Testis (tissue), 3 donors: Measurements from ENCODE around the gene HCFC1R1. TPM values are rescaled to one million over a fixed set of nuclear protein-coding genes. Genes with fewer than 3 reads are reported as not detected.
"Not testable (repeated sequence)": the region's sequence is repeated elsewhere in the genome, so short reads cannot be mapped to it uniquely, and the experiment has no call there.

Experiments
- DNase-seq: peaks from one replicate; pipeline ENCODE4 v3.0.0-alpha.2; 2019
- H3K27ac ChIP-seq, 2 donors: fragments of 200-600 bp; sonication (generic); one replicate each; pipeline ENCODE4 v1.5.1; 2019
- H3K27me3 ChIP-seq: fragments of 200-600 bp; sonication (generic); one replicate; pipeline ENCODE4 v1.5.1; 2019
- H3K36me3 ChIP-seq: fragments of 200-600 bp; sonication (generic); one replicate; pipeline ENCODE4 v1.5.1; 2017; ENCODE audit warnings: low read depth; ENCODE audit errors: missing control alignments
- H3K4me1 ChIP-seq: fragments of 200-600 bp; sonication (generic); one replicate; pipeline ENCODE4 v1.5.1; 2019
- H3K4me3 ChIP-seq, 2 donors: fragments of 200-600 bp; sonication (generic); one replicate each; pipeline ENCODE4 v1.5.1; 2017 to 2019
- H3K9me3 ChIP-seq: fragments of 200-600 bp; sonication (generic); one replicate; pipeline ENCODE4 v1.5.1; 2017
- CTCF ChIP-seq, 3 experiments: fragments of 450-650 bp in 2 of 3; fragments of 200-600 bp in 1 of 3; sonication (generic) in 1 of 3; IDR thresholded peaks; one replicate each; pipeline ENCODE4 v1.5.1; 2016 to 2019; ENCODE audit warnings: antibody characterized with exemption in 3 of 3, mild to moderate bottlenecking in 2 of 3, moderate library complexity in 1 of 3
- POLR2A ChIP-seq: fragments of 450-650 bp; IDR thresholded peaks from one replicate; pipeline ENCODE4 v1.6.1; 2017; ENCODE audit warnings: antibody characterized with exemption, mild to moderate bottlenecking, moderate library complexity
- WGBS, 2 donors: methylation state at CpG; one replicate each; pipeline ENCODE4 v1.1.5; 2018; 5-methylcytosine and 5-hydroxymethylcytosine counted together
- intact Hi-C: fragments of 100-400 bp; cut with DNase I; formaldehyde crosslinking; loops from one replicate; pipeline ENCODE4 v1.15.1; 2023; ENCODE audit warnings: low total_unique reads
- polyA plus RNA-seq: library from polyadenylated mRNA; stranded (reverse); fragments of 350-450 nt; fragmentation: Illumina TruSeq; extraction: RNeasy Lipid Tissue Mini Kit (QIAGEN cat#74804); gene quantifications from one replicate; pipeline ENCODE4 v1.2.3, GENCODE V29; 2014; ENCODE audit warnings: low read depth, low replicate concordance; ENCODE audit not compliant: insufficient read depth
- total RNA-seq, 2 donors: library from RNA; depleted of rRNA; stranded (reverse); fragments of >200 nt; gene quantifications; one replicate each; pipeline ENCODE4 v1.2.3, GENCODE V29; 2016

HCFC1R1 gene
- total and polyA plus RNA-seq, 3 donors from 2014 or later, result 30.2 to 94.5 (median 39.4) TPM

- WGBS, 2 donors, result 91 to 93% methylated on average over 9 of the region's 9 CpGs
- no peak overlapping the region for H3K27ac ChIP-seq
- H3K36me3 ChIP-seq, result no peaks in the 10 kb centered on the region
- H3K4me3 ChIP-seq, result no peak overlapping the region
- intact Hi-C loops, result no loop called here
- no peaks in the 10 kb centered on the region for H3K27me3 ChIP-seq
- H3K4me1 ChIP-seq, result peaks cover 7% of the 10 kb centered on the region
- no peaks in the 10 kb centered on the region for H3K9me3 ChIP-seq
- TF ChIP-seq CTCF (IDR thresholded peaks at IDR 0.05), result no peak
- no peak for TF ChIP-seq POLR2A
- DNase-seq, result no peak
Observed at GRCh38 chr16:3070608-3071111, 46.9 kb upstream of the HCFC1R1 start.

- intact Hi-C loops, H3K4me3 ChIP-seq, H3K27me3 ChIP-seq, H3K27ac ChIP-seq, H3K9me3 ChIP-seq, H3K36me3 ChIP-seq, DNase-seq: not testable (repeated sequence)
- H3K4me1 ChIP-seq, result peaks cover 13% of the 10 kb centered on the region
- WGBS, 2 donors, result 92 to 93% methylated on average over 10 to 11 of the region's 11 CpGs
Observed at GRCh38 chr16:3069146-3069545, 45.4 kb upstream of the HCFC1R1 start.

GRCh38 chr16:3068487-3068886, 44.7 kb upstream of the HCFC1R1 start:
- 78 to 80% methylated on average over 1 to 4 of the region's 4 CpGs for WGBS, 2 donors
- no peak for DNase-seq

GRCh38 chr16:3066440-3066748, 42.7 kb upstream of the HCFC1R1 start:
- TF ChIP-seq CTCF (IDR thresholded peaks at IDR 0.05), result no peak
- TF ChIP-seq POLR2A, result no peak
- H3K9me3 ChIP-seq, result no peaks in the 10 kb centered on the region
- H3K4me1 ChIP-seq, result peaks cover 13% of the 10 kb centered on the region
- H3K27me3 ChIP-seq, result no peaks in the 10 kb centered on the region
- H3K4me3 ChIP-seq, result no peak overlapping the region
- no peak overlapping the region for H3K27ac ChIP-seq
- DNase-seq, result no peak
- intact Hi-C loops, result no loop called here
- no peaks in the 10 kb centered on the region for H3K36me3 ChIP-seq
- 86 to 97% methylated on average over 5 to 7 of the region's 7 CpGs for WGBS, 2 donors

More at GRCh38 chr16:3068487-3068886, 44.7 kb upstream of the HCFC1R1 start:
- Histone ChIP-seq H3K9me3 (no peaks in the 10 kb centered on the region), H3K4me1 (peaks cover 13% of the 10 kb centered on the region), H3K27ac (no peak overlapping the region), H3K36me3 (no peaks in the 10 kb centered on the region), H3K27me3 (no peaks in the 10 kb centered on the region), H3K4me3 (no peak overlapping the region)
- TF ChIP-seq CTCF (IDR thresholded peaks at IDR 0.05) (no peak), POLR2A (no peak)
- intact Hi-C loops, result no loop called here

- Histone ChIP-seq H3K9me3 (no peaks in the 10 kb centered on the region), H3K36me3 (no peaks in the 10 kb centered on the region), H3K4me3 (peak overlapping the region in 1 of 2 donors; percentile 26), H3K27me3 (no peaks in the 10 kb centered on the region), H3K4me1 (peaks cover 13% of the 10 kb centered on the region), H3K27ac (peak overlapping the region in 1 of 2 donors; percentile 66)
- DNase-seq, result no peak
- TF ChIP-seq CTCF (IDR thresholded peaks at IDR 0.05) (no peak), POLR2A (no peak)
- intact Hi-C loops, result no loop called here
- WGBS, 2 donors, result 52 to 68% methylated on average over 16 to 26 of the region's 26 CpGs
Observed at GRCh38 chr16:3065742-3066439, 42.1 kb upstream of the HCFC1R1 start.
